OCI-LY7 (cell line): Measurements from ENCODE around the gene CD86.
"Not testable (repeated sequence)": the region's sequence is repeated elsewhere in the genome, so short reads cannot be mapped to it uniquely, and the experiment has no call there.

ENCODE experiments used
- CTCF ChIP-seq: fragments of 200-600 bp; sonication (generic); conservative IDR thresholded peaks from 2 replicates; pipeline ENCODE4 v1.5.1; 2014; ENCODE audit warnings: mild to moderate bottlenecking, antibody characterized with exemption, low read length, moderate library complexity, mixed read lengths
- EZH2phosphoT487 ChIP-seq: fragments of 200-600 bp; sonication (generic); IDR thresholded peaks from 2 replicates; pipeline ENCODE4 v1.6.1; 2018; ENCODE audit warnings: low read depth, borderline replicate concordance, mild to moderate bottlenecking, mixed run types, antibody characterized with exemption, low read length, moderate library complexity, mixed read lengths

- not testable (repeated sequence) for TF ChIP-seq CTCF, EZH2phosphoT487
Observed at GRCh38 chr3:122047773-122048172, 7.4 kb upstream of the CD86 start.
